Measurements from ENCODE around the gene EPS8L2. TPM values are rescaled to one million over a fixed set of nuclear protein-coding genes. Genes with fewer than 3 reads are reported as not detected.
A peak's percentile ranks its signal among the peaks of the same experiment; 100 is the strongest.

Gene EPS8L2
- total and polyA plus RNA-seq, 2 of the 13 experiments (the other 11 are each of a cell fraction or from before 2014, with no cell fraction given): 89.3 to 416 TPM

- intact Hi-C loops (cut with micrococcal nuclease; ENCODE audit: unreplicated experiment): no loop called here
- POLR2A ChIA-PET: interaction anchor here (1.6 to 12.6 kb wide), 2 partner anchors 14 to 24 kb away, joined by 3 to 203 read pairs; partner anchors contain the start of genes EPS8L2 and TMEM80
- H4K20me1 ChIP-seq (ENCODE audit: insufficient read depth, low read length): peaks cover 12% of the 10 kb centered on the region; the same call in 1 of the 2 replicates
- H3K27ac ChIP-seq (ENCODE audit: extremely low read length, insufficient read depth, low read length): no peak overlapping the region
- CTCF ChIA-PET (ENCODE audit: low intra/inter-chr PET ratio, low total read pairs): no interaction called here
- BruUV-seq (replicated peaks): no TSS peak
- H3K79me2 ChIP-seq (ENCODE audit: insufficient read depth, low read length): peaks cover 18% of the 10 kb centered on the region
- H3K9ac ChIP-seq (ENCODE audit: insufficient read depth, low read depth, low read length): no peak overlapping the region
- in situ Hi-C loops (cut with HindIII; ENCODE audit: extremely low pct_ligation_motif_present, low pct_unique_long_range_greater_than_20kb): no loop called here
- H3K4me3 ChIP-seq (replicated peaks in 1 of 3; ENCODE audit: insufficient read depth in 1 of 3, low read depth in 2 of 3, low read length in 3 of 3): no peak overlapping the region
- H3K4me2 ChIP-seq (ENCODE audit: low read depth, low read length): no peak overlapping the region
- FAIRE-seq (no peak), DNase-seq (ENCODE audit: low spot score) (no peak), ATAC-seq (no peak)
- H3K4me1 ChIP-seq (ENCODE audit: insufficient read depth, low read length): peaks cover 20% of the 10 kb centered on the region
- H2AFZ ChIP-seq (ENCODE audit: low read length): no peak overlapping the region
- no peaks in the 10 kb centered on the region for H3K27me3 ChIP-seq (ENCODE audit: control insufficient read depth in 1 of 2, insufficient read depth in 2 of 2, low read length in 2 of 2)
- 96% methylated on average over 29 of the region's 34 CpGs for WGBS (ENCODE audit: low lambda C conversion rate)
- H3K9me3 ChIP-seq (ENCODE audit: low read length): no peaks in the 10 kb centered on the region
- H3K36me3 ChIP-seq (replicated peaks in 1 of 2; ENCODE audit: control insufficient read depth in 1 of 2, insufficient read depth in 2 of 2, low read length in 2 of 2): peaks cover 20 to 49% of the 10 kb centered on the region in 2 experiments
- 0 out of 2 replicates have a peak, but pooled peaks have one; percentile 15 for TF ChIP-seq RBFOX2 (IDR thresholded peaks at IDR 0.05; ENCODE audit: low read depth, low read length)
- no peak for TF ChIP-seq ZFP62 (CRISPR knock-in tag; IDR thresholded peaks at IDR 0.05)
- TF ChIP-seq ZIK1 (CRISPR knock-in tag; IDR thresholded peaks at IDR 0.05; ENCODE audit: borderline replicate concordance, low read depth): no peak
- TF ChIP-seq AGO1 (IDR thresholded peaks at IDR 0.05; ENCODE audit: low read depth, low read length, poor library complexity, severe bottlenecking): no peak
- TF ChIP-seq ZKSCAN5 (CRISPR knock-in tag; IDR thresholded peaks at IDR 0.05): no peak
- no peak for TF ChIP-seq ZNF646 (CRISPR knock-in tag; IDR thresholded peaks at IDR 0.05)
- peak; percentile 20; the same call in 1 of the 2 replicates for TF ChIP-seq ZFP91 (CRISPR knock-in tag; IDR thresholded peaks at IDR 0.05; ENCODE audit: borderline replicate concordance)
- no peak for TF ChIP-seq JUND (CRISPR knock-in tag; IDR thresholded peaks at IDR 0.05)
- TF ChIP-seq HNF4G (IDR thresholded peaks at IDR 0.05; ENCODE audit: borderline replicate concordance, low read depth, low read length): no peak
- TF ChIP-seq HNF4G (CRISPR knock-in tag; IDR thresholded peaks at IDR 0.05; ENCODE audit: borderline replicate concordance, low read depth): no peak
- TF ChIP-seq E2F2 (CRISPR knock-in tag; IDR thresholded peaks at IDR 0.05; ENCODE audit: borderline replicate concordance): no peak
- TF ChIP-seq ZNF235 (CRISPR knock-in tag; IDR thresholded peaks at IDR 0.05; ENCODE audit: borderline replicate concordance): no peak
- peak; percentile 81 for TF ChIP-seq AGO2 (optimal IDR thresholded peaks at IDR 0.05; ENCODE audit: low read depth, low read length)
- no peak for TF ChIP-seq ZNF746 (CRISPR knock-in tag; IDR thresholded peaks at IDR 0.05)
Observed at GRCh38 chr11:719214-720016, 13.4 kb downstream of the EPS8L2 start.

Data from HepG2 (cell line).